ENCODE measurements around the gene EAF1. TPM values are rescaled to one million over a fixed set of nuclear protein-coding genes. Genes with fewer than 3 reads are reported as not detected.
"Not testable (repeated sequence)": the region's sequence is repeated elsewhere in the genome, so short reads cannot be mapped to it uniquely, and the experiment has no call there.

The EAF1 gene
- total RNA-seq, 4 donors from 2014 or later: 18.3 to 35.5 (median 28.2) TPM

DNA sequence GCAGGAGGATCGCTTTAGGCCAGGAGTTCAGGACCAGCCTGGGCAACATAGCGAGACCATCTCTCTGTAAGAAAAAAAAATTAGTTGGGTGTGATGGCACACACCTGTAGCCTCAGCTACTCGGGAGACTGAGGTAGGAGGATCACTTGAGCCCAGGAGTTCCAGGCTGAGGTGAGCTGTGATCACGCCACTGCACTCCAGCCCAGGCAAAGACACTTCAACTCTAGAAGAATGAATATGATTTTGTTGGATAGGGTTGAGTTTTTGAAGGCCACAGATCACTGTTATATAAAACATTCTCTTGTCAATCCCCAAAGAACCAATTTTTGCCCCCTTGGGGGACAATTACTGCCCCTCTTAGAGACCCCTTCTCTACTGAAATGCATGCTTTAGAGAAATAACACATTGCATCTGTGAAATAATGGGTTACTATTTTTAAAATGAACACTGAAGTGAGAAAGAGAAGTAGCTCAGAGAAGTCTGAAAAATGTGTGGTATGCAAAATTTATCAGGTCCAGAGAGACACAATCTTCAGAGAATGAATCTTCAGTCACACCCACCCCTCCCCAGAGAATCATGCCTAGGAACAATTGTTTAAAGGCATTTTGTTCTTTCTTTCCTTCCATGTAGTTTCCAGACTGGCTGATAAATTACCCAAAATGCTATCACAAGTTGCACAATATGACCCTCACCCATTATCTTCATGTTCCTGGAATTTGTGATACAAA is 42.7 kb upstream of the EAF1 start:
- DNase-seq (ENCODE audit: low spot score in 2 of 2): peak in 1 of 2 donors; percentile 15
- H3K4me3 ChIP-seq (ENCODE audit: low read depth, poor library complexity, severe bottlenecking): no peak overlapping the region
- intact Hi-C loops (cut with DNase I; ENCODE audit: low total_unique reads): no loop called here
- TF ChIP-seq, protein P1, sequence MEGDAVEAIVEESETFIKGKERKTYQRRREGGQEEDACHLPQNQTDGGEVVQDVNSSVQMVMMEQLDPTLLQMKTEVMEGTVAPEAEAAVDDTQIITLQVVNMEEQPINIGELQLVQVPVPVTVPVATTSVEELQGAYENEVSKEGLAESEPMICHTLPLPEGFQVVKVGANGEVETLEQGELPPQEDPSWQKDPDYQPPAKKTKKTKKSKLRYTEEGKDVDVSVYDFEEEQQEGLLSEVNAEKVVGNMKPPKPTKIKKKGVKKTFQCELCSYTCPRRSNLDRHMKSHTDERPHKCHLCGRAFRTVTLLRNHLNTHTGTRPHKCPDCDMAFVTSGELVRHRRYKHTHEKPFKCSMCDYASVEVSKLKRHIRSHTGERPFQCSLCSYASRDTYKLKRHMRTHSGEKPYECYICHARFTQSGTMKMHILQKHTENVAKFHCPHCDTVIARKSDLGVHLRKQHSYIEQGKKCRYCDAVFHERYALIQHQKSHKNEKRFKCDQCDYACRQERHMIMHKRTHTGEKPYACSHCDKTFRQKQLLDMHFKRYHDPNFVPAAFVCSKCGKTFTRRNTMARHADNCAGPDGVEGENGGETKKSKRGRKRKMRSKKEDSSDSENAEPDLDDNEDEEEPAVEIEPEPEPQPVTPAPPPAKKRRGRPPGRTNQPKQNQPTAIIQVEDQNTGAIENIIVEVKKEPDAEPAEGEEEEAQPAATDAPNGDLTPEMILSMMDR (IDR thresholded peaks at IDR 0.05): no peak
- TF ChIP-seq POLR2A (IDR thresholded peaks at IDR 0.05): no peak
- 83 to 88% methylated on average over 4 of the region's 4 CpGs for WGBS, 2 donors

DNA sequence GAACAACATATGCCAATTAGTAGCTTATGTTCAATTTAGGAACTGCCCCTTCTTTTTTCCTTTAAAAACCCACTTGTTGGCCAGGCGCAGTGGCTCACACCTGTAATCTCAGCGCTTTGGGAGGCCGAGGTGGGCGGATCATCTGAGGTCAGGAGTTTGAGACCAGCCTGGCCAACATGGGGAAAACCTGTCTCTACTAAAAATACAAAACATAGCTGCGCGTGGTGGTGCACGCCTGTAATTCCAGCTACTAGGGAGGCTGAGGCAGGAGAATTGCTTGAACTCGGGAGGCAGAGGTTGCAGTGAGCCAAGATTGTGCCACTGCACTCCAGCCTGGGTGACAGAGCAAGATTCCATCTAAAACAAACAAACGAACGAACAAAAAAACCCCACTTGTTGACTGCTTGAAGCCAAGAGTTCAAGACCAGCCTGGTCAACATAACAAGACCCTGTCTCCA is 42.1 kb upstream of the EAF1 start:
- H3K4me3 ChIP-seq (ENCODE audit: low read depth, poor library complexity, severe bottlenecking); intact Hi-C loops (cut with DNase I; ENCODE audit: low total_unique reads): not testable (repeated sequence)
- DNase-seq (ENCODE audit: low spot score in 2 of 2): peak in 1 of 2 donors; percentile 52
- WGBS, 2 donors: 78 to 82% methylated on average over 10 of the region's 10 CpGs

DNA sequence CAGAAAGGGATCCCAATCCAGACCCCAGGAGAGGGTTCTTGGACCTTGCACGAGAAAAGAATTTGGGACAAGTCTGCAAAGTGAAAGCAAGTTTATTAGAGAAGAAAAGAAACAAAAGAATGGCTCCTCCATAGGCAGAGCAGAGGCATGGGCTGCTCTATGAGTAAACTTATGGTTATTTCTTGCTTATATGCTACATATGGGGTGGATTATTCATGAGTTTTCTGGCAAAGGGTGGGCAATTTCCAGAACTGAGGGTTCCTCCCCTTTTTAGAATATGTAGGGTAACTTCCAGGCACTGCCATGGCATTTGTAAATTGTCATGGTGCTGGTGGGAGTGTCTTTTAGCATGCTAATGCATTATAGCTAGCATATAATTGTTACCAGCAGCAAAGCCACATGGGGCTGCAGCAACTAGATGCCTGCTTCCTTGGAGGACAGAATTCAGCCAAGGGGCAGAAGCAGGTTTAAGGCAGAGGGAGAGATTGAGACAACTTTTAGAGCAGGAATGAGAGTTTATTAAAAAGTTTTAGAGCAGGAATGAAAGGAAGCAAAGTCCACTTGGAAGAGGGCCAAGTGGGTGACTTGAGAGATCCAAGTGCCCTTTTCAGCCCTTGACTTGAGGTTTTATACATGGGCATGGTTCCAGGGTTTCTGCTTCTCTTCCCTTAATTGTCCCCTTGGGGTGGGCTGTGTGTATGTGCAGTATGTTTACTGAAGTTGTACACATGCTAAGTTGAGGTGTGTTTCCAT is 41.3 kb upstream of the EAF1 start:
- H3K4me3 ChIP-seq (ENCODE audit: low read depth, poor library complexity, severe bottlenecking): no peak overlapping the region
- DNase-seq (ENCODE audit: low spot score in 2 of 2): peak in 1 of 2 donors; percentile 48
- no peak for TF ChIP-seq POLR2A (IDR thresholded peaks at IDR 0.05)
- TF ChIP-seq, protein P1 (IDR thresholded peaks at IDR 0.05): no peak
- 73 to 86% methylated on average over 1 of the region's 1 CpG for WGBS, 2 donors
- intact Hi-C loops (cut with DNase I; ENCODE audit: low total_unique reads): no loop called here

DNA sequence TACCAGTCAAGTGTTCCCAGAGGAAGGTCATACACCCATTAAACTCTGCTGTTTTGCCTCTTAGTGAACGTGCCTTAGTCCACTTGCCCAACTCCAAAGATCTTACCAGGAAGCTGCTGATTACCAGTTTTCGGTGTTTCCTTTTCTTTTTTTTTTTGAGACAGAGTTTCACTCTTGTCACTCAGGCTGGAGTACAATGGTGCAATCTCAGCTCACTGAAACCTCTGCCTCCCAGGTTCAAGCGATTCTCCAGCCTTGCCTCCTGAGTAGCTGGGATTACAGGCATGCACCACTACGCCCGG is 40.8 kb upstream of the EAF1 start:
- peak in 1 of 2 donors; percentile 29 for DNase-seq (ENCODE audit: low spot score in 2 of 2)
- H3K4me3 ChIP-seq (ENCODE audit: low read depth, poor library complexity, severe bottlenecking); intact Hi-C loops (cut with DNase I; ENCODE audit: low total_unique reads): not testable (repeated sequence)
- 87 to 90% methylated on average over 5 of the region's 5 CpGs for WGBS, 2 donors

DNA sequence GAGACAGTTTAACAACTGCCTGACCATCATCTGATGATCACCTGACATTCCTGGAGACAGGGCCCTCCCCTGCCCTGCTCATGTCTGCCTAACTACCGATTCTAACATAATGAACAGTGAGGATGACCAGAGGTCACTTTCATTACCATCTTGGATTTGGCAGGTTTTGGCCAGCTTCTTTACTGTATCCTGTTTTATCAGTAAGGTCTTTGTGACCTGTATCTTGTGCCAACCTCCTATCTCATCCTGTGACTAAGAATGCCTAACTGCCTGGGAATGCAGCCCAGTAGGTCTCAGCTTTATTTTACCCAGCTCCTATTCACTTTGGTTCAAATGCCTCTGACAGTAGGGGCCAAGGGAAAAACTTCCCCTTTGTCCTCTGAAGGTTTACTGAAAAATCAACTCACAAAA is 40.2 kb upstream of the EAF1 start:
- intact Hi-C loops (cut with DNase I; ENCODE audit: low total_unique reads): no loop called here
- no peak for TF ChIP-seq POLR2A (IDR thresholded peaks at IDR 0.05)
- TF ChIP-seq, protein P1 (IDR thresholded peaks at IDR 0.05): no peak
- H3K4me3 ChIP-seq (ENCODE audit: low read depth, poor library complexity, severe bottlenecking): no peak overlapping the region
- WGBS, 2 donors: 56 to 68% methylated on average over 1 of the region's 1 CpG
- DNase-seq (ENCODE audit: low spot score in 2 of 2): peak in 1 of 2 donors; percentile 32

DNA sequence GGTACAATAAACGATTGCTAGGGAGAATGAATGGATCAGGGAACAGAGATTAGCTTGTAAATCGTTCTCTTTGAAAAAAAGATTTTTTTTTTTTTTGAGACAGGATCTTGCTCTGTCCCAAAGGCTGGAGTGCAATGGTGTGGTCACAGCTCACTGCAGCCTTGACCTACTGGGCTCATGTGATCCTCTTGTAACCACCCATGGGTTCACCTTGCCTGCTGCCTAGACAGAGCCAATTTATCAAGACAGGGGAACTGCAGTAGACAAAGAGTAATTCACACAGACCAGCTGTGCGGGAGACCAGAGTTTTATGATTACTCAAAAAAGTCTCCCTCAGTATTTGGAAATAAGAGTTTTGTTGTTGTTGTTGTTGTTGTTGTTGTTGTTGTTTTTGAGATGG is 39.7 kb upstream of the EAF1 start:
- WGBS, 2 donors: 80 to 87% methylated on average over 3 of the region's 3 CpGs
- no peak for TF ChIP-seq POLR2A (IDR thresholded peaks at IDR 0.05)
- TF ChIP-seq, protein P1 (IDR thresholded peaks at IDR 0.05): no peak
- intact Hi-C loops (cut with DNase I; ENCODE audit: low total_unique reads): no loop called here
- H3K4me3 ChIP-seq (ENCODE audit: low read depth, poor library complexity, severe bottlenecking): no peak overlapping the region
- peak in 1 of 2 donors; percentile 21 for DNase-seq (ENCODE audit: low spot score in 2 of 2)

DNA sequence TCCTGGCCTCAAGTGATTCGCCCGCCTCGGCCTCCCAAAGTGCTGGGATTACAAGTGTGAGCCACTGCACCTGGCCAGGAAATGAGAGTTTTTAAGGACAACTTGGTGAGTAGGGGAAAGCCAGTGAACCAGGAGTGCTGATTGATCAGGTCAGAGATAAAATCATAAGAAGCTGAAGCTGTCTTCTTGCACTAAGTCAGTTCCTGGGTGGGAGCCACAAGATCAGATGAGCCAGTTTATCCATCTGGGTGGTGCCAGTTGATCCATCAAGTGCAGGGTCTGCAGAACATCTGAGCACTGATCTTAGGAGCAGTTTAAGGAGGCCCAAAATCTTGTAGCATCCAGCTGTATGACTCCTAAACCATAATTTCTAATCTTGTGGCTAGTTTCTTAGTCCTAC is 39.1 kb upstream of the EAF1 start:
- H3K4me3 ChIP-seq (ENCODE audit: low read depth, poor library complexity, severe bottlenecking); intact Hi-C loops (cut with DNase I; ENCODE audit: low total_unique reads): not testable (repeated sequence)
- DNase-seq (ENCODE audit: low spot score in 2 of 2): peak in 1 of 2 donors; percentile 34
- WGBS, 2 donors: 93 to 96% methylated on average over 3 of the region's 3 CpGs

Data from lower leg skin (tissue), 4 donors.